B cell (primary cell): ENCODE results near the gene BANF2. TPM values are rescaled to one million over a fixed set of nuclear protein-coding genes. Genes with fewer than 3 reads are reported as not detected.

Experiments
- ATAC-seq: fragments of 200-7000 bp; cut with Tn5 transposase; one replicate; pipeline ENCODE4 v1.10.0; 2021; ENCODE audit warnings: low read depth, mild to moderate bottlenecking, moderate number of reproducible peaks, moderate library complexity
- CTCF ChIA-PET: fragments of 350-600 bp; sonication (Branson Sonifier 250); formaldehyde crosslinking; loops from one replicate; lab custom pipeline; 2021; ENCODE audit warnings: antibody characterized with exemption, inconsistent platforms; lab: Charles Lee
- POLR2A ChIA-PET: fragments of 350-600 bp; sonication (Branson Sonifier 250); formaldehyde crosslinking; loops from one replicate; lab custom pipeline; 2021; ENCODE audit warnings: antibody characterized with exemption; lab: Charles Lee
- DNase-seq: peaks from one replicate; pipeline ENCODE4 v3.0.0; 2013
- H2AFZ ChIP-seq: 2 replicates; pipeline ENCODE4 v1.6.1; 2012; ENCODE audit warnings: mild to moderate bottlenecking, low read depth, low read length; ENCODE audit not compliant: insufficient read depth, poor library complexity, severe bottlenecking
- H3K27ac ChIP-seq, 2 donors: 1 replicate in 1 of 2; 2 replicates in 1 of 2; pipeline ENCODE4 v1.5.1; 2012 to 2013; ENCODE audit warnings: low read length in 2 of 2, mild to moderate bottlenecking in 2 of 2, moderate library complexity in 1 of 2
- H3K27me3 ChIP-seq, 4 experiments: fragments of 200-600 bp in 1 of 4; sonication (generic) in 1 of 4; replicated peaks in 1 of 4; 1 replicate in 2 of 4; 2 replicates in 2 of 4; pipeline versions ENCODE4 v1.6.1 to v1.7.0; 2013 to 2016; ENCODE audit warnings: low read length in 3 of 4, mild to moderate bottlenecking in 2 of 4, mixed read lengths in 1 of 4, moderate library complexity in 1 of 4; ENCODE audit not compliant: insufficient read depth in 4 of 4, control insufficient read depth in 3 of 4; ENCODE audit errors: control extremely low read depth in 1 of 4
- H3K36me3 ChIP-seq, 2 experiments: replicated peaks in 1 of 2; 1 replicate in 1 of 2; 2 replicates in 1 of 2; pipeline versions ENCODE4 v1.6.1 to v1.7.1; 2013; ENCODE audit warnings: low read length in 1 of 2; ENCODE audit not compliant: insufficient read depth in 2 of 2, control insufficient read depth in 1 of 2; ENCODE audit errors: control extremely low read depth in 1 of 2, extremely low read depth in 1 of 2
- H3K4me1 ChIP-seq, 2 donors: fragments of 200-600 bp in 1 of 2; sonication (generic) in 1 of 2; 1 replicate in 1 of 2; 2 replicates in 1 of 2; pipeline versions ENCODE4 v1.5.1 to v1.6.1; 2013 to 2017; ENCODE audit warnings: low read length in 2 of 2; ENCODE audit not compliant: control insufficient read depth in 2 of 2, insufficient read depth in 2 of 2
- H3K4me2 ChIP-seq: replicated peaks from 2 replicates; pipeline ENCODE3; 2012; ENCODE audit warnings: mild to moderate bottlenecking, low read depth, low read length; ENCODE audit not compliant: poor library complexity, severe bottlenecking
- H3K4me3 ChIP-seq, 5 experiments: fragments of 200-600 bp in 1 of 5; sonication (generic) in 1 of 5; 1 replicate in 3 of 5; 2 replicates in 2 of 5; pipeline versions ENCODE4 v1.5.1 to v1.7.0; 2011 to 2016; ENCODE audit warnings: low read length in 4 of 5, mild to moderate bottlenecking in 4 of 5, low read depth in 2 of 5, control low read depth in 1 of 5, moderate library complexity in 1 of 5; ENCODE audit not compliant: insufficient read depth in 1 of 5; ENCODE audit errors: control extremely low read depth in 1 of 5, extremely low read depth in 1 of 5
- H3K79me2 ChIP-seq: fragments of 200-600 bp; sonication (generic); one replicate; pipeline ENCODE4 v1.6.0; 2016; ENCODE audit warnings: low read length; ENCODE audit not compliant: control insufficient read depth, insufficient read depth
- H3K9ac ChIP-seq: fragments of 200-600 bp; sonication (generic); 2 replicates; pipeline ENCODE4 v1.6.1; 2017; ENCODE audit warnings: mild to moderate bottlenecking, low read length, moderate library complexity
- H3K9me3 ChIP-seq, 3 donors: one replicate each; pipeline versions ENCODE4 v1.6.1 to v1.7.1; 2013; ENCODE audit warnings: low read length in 2 of 3; ENCODE audit not compliant: control insufficient read depth in 2 of 3, insufficient read depth in 1 of 3; ENCODE audit errors: control extremely low read depth in 1 of 3
- H4K20me1 ChIP-seq: 2 replicates; pipeline ENCODE4 v1.6.0; 2012; ENCODE audit warnings: mild to moderate bottlenecking, low read length; ENCODE audit not compliant: insufficient read depth, control insufficient read depth, poor library complexity, severe bottlenecking
- H3K27ac Mint-ChIP-seq: one replicate; pipeline ENCODE4 v1.8.0; 2021; ENCODE audit warnings: mixed read lengths
- H3K27me3 Mint-ChIP-seq: one replicate; pipeline ENCODE4 v1.8.0; 2021; ENCODE audit warnings: mixed read lengths
- H3K4me1 Mint-ChIP-seq: one replicate; pipeline ENCODE4 v1.8.0; 2021; ENCODE audit warnings: mixed read lengths
- H3K4me3 Mint-ChIP-seq: one replicate; pipeline ENCODE4 v1.8.0; 2021; ENCODE audit warnings: mixed read lengths
- H3K9me3 Mint-ChIP-seq: one replicate; pipeline ENCODE4 v1.8.0; 2022; ENCODE audit warnings: mixed read lengths; ENCODE audit not compliant: insufficient read depth
- EZH2 ChIP-seq: IDR thresholded peaks from 2 replicates; pipeline ENCODE4 v1.6.1; 2012; ENCODE audit warnings: borderline replicate concordance, low read depth, mild to moderate bottlenecking, moderate library complexity, low read length; ENCODE audit not compliant: insufficient read depth, poor library complexity, severe bottlenecking
- WGBS: methylation state at CpG from one replicate; pipeline ENCODE4 v1.1.5; 2013; ENCODE audit warnings: missing lambda C conversion rate; ENCODE audit not compliant: insufficient coverage; 5-methylcytosine and 5-hydroxymethylcytosine counted together
- intact Hi-C: fragments of 100-400 bp; cut with micrococcal nuclease; formaldehyde crosslinking; loops from one replicate; pipeline ENCODE4 v1.10.0; 2022
- polyA plus RNA-seq: library from polyadenylated mRNA; depleted of rRNA; stranded (reverse); fragments of >200 nt; gene quantifications from 2 replicates; pipeline ENCODE4 v1.2.3, GENCODE V29; 2012
- total RNA-seq, 2 donors: library from RNA; stranded (reverse); fragments of 120-200 nt in 1 of 2; gene quantifications; 1 replicate in 1 of 2; 2 replicates in 1 of 2; pipeline versions ENCODE4 v1.2.3 to v1.2.4, GENCODE V29; 2013 to 2022
- TF ChIP-seq, protein P1 (sequence below): fragments of 200-600 bp; IDR thresholded peaks from one replicate; pipeline ENCODE4 v1.8.0; 2022; ENCODE audit warnings: antibody characterized with exemption, mild to moderate bottlenecking

The BANF2 gene
- total and polyA plus RNA-seq, 2 donors (not counting 1 experiment from before 2014, with no cell fraction given), result not detected

GRCh38 chr20:17751640-17752039, 51.9 kb downstream of the BANF2 start:
- no peaks in the 10 kb centered on the region for H3K4me1 ChIP-seq
- no peak overlapping the region for H3K4me3 ChIP-seq
- H2AFZ ChIP-seq, result no peak overlapping the region
- no peak overlapping the region for H3K27ac ChIP-seq
- TF ChIP-seq, protein P1, sequence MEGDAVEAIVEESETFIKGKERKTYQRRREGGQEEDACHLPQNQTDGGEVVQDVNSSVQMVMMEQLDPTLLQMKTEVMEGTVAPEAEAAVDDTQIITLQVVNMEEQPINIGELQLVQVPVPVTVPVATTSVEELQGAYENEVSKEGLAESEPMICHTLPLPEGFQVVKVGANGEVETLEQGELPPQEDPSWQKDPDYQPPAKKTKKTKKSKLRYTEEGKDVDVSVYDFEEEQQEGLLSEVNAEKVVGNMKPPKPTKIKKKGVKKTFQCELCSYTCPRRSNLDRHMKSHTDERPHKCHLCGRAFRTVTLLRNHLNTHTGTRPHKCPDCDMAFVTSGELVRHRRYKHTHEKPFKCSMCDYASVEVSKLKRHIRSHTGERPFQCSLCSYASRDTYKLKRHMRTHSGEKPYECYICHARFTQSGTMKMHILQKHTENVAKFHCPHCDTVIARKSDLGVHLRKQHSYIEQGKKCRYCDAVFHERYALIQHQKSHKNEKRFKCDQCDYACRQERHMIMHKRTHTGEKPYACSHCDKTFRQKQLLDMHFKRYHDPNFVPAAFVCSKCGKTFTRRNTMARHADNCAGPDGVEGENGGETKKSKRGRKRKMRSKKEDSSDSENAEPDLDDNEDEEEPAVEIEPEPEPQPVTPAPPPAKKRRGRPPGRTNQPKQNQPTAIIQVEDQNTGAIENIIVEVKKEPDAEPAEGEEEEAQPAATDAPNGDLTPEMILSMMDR, result no peak
- no peak for TF ChIP-seq EZH2
- no peaks in the 10 kb centered on the region for H3K79me2 ChIP-seq
- no peaks in the 10 kb centered on the region for H4K20me1 ChIP-seq
- WGBS, result 100% methylated on average over 6 of the region's 8 CpGs
- ATAC-seq (no peak), DNase-seq (no peak)
- Mint-ChIP-seq H3K4me1 (no peaks in the 10 kb centered on the region), H3K27me3 (peaks cover 30% of the 10 kb centered on the region), H3K9me3 (no peaks in the 10 kb centered on the region), H3K27ac (no peak overlapping the region), H3K4me3 (no peak overlapping the region)
- intact Hi-C loops, result no loop called here
- H3K9me3 ChIP-seq, result no peaks in the 10 kb centered on the region
- H3K4me2 ChIP-seq, result no peak overlapping the region
- CTCF ChIA-PET, result no interaction called here
- H3K27me3 ChIP-seq, result peaks cover 0 to 5% (median 0%) of the 10 kb centered on the region in 4 experiments
- H3K9ac ChIP-seq, result no peak overlapping the region
- POLR2A ChIA-PET, result no interaction called here
- H3K36me3 ChIP-seq, result no peaks in the 10 kb centered on the region

GRCh38 chr20:17752459-17752858, 52.7 kb downstream of the BANF2 start:
- Histone ChIP-seq H3K4me1 (no peaks in the 10 kb centered on the region), H2AFZ (no peak overlapping the region), H3K4me3 (no peak overlapping the region), H3K4me2 (no peak overlapping the region), H3K9ac (no peak overlapping the region), H3K9me3 (no peaks in the 10 kb centered on the region), H3K27ac (no peak overlapping the region), H4K20me1 (no peaks in the 10 kb centered on the region), H3K27me3 (peaks cover 0 to 5% (median 0%) of the 10 kb centered on the region in 4 experiments), H3K36me3 (no peaks in the 10 kb centered on the region), H3K79me2 (no peaks in the 10 kb centered on the region)
- Mint-ChIP-seq H3K9me3 (no peaks in the 10 kb centered on the region), H3K4me3 (no peak overlapping the region), H3K27me3 (peaks cover 34% of the 10 kb centered on the region), H3K27ac (no peak overlapping the region), H3K4me1 (no peaks in the 10 kb centered on the region)
- no peak for DNase-seq
- POLR2A ChIA-PET, result no interaction called here
- CTCF ChIA-PET, result no interaction called here
- TF ChIP-seq, protein P1, result no peak
- TF ChIP-seq EZH2, result no peak
- 75% methylated on average over 1 of the region's 2 CpGs for WGBS
- no peak for ATAC-seq
- intact Hi-C loops, result no loop called here
